HG03039 (cell line): Measurements from ENCODE around the gene TBATA.

ENCODE experiments used
- ATAC-seq: cut with Tn5 transposase; IDR thresholded peaks from one replicate; pipeline ENCODE4 v1.9.1; 2021; ENCODE audit warnings: mild to moderate bottlenecking, moderate library complexity; ENCODE audit not compliant: unreplicated experiment

The TBATA gene

GRCh38 chr10:70785190-70785589, at the start of gene TBATA:
Gene TBATA, minus strand, starts transcription at chr10:70785377. Its CDS starts 1,998 bp downstream, at chr10:70783379.
- ATAC-seq = no peak

GRCh38 chr10:70834441-70835151, 49.4 kb upstream of the TBATA start:
- no peak for ATAC-seq

DNA sequence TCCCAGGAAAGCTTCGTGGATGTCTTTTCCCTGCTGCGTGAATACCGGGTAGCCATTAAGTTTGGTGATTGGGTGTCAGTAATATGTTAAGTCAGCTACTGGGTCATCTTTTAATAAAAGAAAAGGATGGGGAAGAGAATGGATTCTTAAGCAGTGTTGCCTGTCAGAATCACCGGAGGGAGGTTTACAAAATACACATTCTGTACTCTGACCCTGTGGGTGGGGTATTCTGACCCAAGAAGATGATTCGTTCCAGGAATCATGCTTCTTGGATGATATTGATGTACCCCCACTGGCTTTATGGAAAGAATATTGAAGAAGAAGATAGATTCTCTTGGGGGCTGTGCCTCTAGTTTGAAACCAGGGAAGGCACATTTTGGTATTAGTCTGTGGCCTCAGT, 48.8 kb upstream of the TBATA start:
- no peak for ATAC-seq

GRCh38 chr10:70833601-70834000, 48.4 kb upstream of the TBATA start:
- ATAC-seq = no peak

DNA sequence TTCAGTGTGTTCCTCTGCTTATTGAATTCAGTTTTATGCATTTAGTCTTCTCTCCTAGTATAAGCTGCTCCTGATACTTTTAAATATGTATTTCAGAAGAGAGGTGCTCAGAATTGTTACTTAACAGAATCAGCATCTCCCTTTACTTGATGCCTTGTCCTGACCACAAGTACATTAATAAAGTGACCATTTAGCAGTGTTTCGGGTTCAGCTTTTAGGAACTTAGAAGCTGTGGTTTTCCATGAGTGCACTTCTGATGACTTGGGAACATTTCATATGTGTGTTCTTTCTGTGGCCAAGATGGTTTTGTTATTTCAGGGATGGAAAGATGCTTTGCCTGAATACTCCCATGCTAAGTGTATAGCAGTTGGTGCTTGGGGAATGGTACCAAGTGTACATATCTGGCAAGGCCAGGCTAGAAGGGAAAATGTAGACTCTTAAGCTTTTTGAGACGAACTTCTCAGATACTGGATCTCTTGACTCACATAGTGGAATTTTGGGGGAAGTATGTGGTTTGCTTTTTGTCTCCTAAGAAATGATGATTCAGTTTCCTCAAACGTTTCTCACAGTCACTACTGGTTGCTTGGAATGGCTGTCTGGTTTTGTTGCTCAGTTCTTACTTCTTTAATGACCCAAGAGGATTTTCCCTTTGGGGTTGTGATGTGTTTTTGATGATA, 47.8 kb upstream of the TBATA start:
- no peak for ATAC-seq

GRCh38 chr10:70832221-70832620, 47.0 kb upstream of the TBATA start:
- ATAC-seq = no peak

GRCh38 chr10:70830164-70830563, 45.0 kb upstream of the TBATA start:
- ATAC-seq = no peak

GRCh38 chr10:70829543-70829942, 44.4 kb upstream of the TBATA start:
- ATAC-seq = no peak

DNA sequence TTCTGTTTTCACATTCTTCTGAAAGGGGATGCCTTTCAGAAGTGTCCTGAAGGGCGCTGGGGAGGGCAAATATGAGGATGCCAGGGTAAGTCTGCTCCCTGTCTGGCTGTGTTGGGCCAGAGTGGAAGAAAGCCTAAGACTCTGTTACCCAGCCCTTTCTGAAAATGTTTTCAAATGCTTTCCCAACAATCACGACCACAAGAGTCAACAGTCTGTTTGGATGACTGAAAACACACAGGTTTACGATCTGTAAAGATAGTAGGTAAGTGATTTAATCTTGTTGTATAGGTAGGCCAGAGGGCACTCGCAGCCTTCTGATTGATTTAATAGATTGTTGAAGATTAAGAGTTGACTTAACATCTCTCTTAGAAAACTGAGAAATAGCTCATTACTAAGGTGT, 43.7 kb upstream of the TBATA start:
- no peak for ATAC-seq

- ATAC-seq = no peak
These were observed 42.0 kb upstream of the TBATA start for GRCh38 chr10:70827086-70827757.

GRCh38 chr10:70822076-70822820, 37.1 kb upstream of the TBATA start:
- ATAC-seq = no peak

DNA sequence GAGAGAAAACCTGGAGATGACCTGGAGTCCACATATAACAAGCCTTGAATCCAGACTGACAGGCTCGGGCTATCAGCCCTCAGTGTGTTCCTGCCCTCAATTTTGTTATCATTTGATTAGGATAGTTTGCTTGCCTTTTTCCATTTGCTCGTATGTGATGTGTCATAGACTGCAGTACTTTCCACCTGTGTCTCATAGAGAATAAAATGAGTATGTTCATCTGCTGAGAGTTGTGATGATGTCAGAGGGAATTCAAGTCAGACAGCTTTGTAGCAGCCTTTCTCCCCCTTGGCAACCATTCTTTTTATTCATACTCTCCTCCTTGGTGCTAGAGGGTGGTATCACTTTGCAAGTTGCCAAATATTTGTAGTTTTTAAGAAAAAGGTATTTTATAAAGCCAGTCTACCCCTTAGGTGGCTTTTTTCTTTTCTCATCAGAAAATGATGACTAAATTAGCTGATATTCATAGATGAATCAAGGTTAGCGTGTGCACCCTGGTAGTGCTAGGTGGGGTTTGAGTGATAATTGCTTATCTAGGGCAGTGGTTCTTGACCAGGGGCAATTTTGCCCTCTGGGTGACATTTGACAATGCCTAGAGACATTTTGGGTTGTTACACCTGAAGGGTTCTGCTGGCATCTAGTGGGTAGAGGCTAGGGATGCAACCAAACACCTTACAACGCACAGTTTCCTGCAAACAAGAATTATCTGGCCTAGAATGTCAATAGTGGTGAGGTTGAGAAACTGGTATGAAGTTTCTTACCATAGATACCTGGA, 36.0 kb upstream of the TBATA start:
- no peak for ATAC-seq

GRCh38 chr10:70816220-70816894, 31.2 kb upstream of the TBATA start:
- ATAC-seq = peak; percentile 30

GRCh38 chr10:70815504-70816219, 30.5 kb upstream of the TBATA start, which contains the start of gene SGPL1:
Gene SGPL1, plus strand, starts transcription at chr10:70815948. Its CDS starts 906 bp downstream, at chr10:70816854.
- ATAC-seq = peak; percentile 80

DNA sequence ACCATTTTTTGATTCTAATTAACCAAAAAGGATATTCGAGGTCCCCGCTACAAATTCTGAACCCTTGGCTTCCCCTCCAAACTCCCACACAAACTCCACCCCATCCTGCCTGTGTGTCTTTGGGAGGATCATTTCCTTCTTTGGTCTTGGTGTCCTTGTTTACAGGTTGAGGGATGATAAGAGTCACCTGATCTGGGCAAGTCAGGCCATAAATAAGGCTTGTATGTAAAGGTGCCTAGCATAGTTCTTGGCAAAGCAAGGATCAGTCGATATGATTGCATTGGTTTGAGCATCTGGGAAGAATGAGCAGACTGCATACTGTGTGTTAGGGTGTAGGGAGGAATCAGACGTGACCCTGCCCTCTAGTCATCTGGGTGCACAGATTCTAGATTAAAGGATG, 28.9 kb upstream of the TBATA start:
- no peak for ATAC-seq

DNA sequence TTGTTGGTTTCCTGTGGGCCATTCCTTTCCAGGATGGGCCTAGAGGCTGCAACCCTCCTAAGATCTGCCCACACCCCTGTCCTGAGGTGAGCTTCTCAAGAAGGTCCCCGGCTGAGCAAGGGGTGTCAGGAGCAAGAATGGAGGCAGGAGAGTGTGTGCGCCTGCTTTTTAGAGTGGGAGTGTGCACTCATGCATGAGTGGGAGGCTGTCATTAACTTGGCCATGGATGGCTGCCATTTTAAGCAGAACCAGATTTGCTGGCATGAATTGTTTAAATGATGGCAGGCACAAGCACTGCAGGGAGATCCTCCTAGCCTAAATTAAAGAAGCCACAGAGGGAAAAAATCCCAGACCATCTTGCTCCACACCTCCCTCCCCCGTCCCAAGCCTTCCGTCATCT, 27.6 kb upstream of the TBATA start:
- no peak for ATAC-seq

GRCh38 chr10:70811881-70812280, 26.7 kb upstream of the TBATA start:
- no peak for ATAC-seq

- ATAC-seq = no peak
These were observed 25.8 kb upstream of the TBATA start for GRCh38 chr10:70810967-70811366.

DNA sequence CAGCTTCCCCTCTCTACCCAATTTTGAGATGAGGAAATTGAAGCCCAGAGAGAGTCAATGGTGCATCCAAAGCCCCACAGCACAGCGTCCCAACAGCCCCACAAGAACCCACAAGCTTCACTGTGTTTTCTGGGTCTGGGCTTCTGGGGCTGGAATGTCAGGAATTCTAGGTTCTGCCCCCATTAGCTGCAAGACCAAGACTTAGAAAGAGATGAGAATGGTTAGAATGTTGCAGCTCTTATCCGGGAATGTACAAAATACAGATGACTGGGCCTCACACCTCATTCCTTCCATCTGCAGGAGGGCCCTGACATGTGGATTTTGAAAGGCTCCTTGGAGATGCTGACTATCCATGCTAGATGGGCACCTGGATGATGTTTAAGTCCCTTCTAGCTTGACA, 24.5 kb upstream of the TBATA start:
- no peak for ATAC-seq
